ENCODE results near the gene MAEL.
"Not testable (repeated sequence)": the region's sequence is repeated elsewhere in the genome, so short reads cannot be mapped to it uniquely, and the experiment has no call there.

Gene MAEL

DNA sequence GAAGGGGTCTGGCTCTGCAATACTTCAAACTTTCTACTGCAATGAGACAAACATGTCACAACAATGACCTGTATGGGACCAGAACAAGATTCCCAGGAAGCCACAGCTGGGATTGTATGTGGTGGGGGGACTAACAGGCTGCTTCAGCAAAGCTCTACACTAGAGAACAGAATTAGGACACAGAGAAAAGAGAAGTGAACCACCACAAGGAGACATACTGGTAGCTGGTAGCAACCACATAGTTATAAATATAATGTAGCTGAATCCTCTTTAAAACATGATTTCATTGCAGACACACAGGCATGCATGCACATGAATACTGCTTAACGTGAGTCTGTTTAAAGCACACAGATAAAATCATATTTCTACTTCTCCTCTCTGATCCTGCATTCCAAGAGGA is 10.3 kb upstream of the MAEL start:
- DNase-seq (ENCODE audit: low spot score): no peak

DNA sequence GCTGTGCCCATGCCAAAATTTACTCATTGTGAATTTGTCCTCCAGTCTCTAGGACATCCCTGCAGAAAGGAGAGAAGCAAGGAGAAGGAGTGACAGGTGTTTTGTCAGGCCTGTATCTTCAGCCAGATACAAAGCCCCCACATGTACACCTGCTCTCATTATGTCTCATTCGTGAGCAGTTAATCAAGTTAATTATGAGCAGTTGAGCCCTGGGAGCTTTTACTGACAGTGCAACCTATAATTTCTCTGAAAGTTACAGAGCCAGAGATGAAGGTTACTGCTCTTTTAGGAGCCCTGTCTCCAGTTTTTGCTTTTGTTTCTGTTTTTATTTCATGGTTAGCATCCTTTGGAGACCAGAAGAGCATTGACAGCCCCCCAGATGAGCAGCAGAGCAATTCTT is 8.7 kb upstream of the MAEL start:
- no peak for DNase-seq (ENCODE audit: low spot score)

DNA sequence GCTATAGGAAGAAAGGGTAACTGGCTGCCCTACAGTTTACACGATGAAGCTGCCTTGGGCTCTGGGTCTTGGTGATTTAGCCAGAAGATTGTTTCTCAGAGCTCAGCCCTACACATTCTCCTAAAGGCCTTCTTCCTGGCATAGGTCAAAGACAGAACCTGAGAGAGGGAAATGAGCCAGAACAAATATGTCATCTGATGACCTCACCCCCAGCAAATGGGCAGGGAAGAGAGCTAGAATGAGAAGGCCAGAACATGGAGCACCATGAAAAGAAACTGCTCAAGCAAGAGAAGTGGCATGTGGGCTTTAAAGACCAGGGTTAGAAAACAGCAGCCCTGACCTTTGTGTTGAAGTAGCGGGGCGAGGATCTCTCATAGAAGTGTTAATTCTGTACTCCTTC is 8.3 kb upstream of the MAEL start:
- DNase-seq (ENCODE audit: low spot score): no peak

DNA sequence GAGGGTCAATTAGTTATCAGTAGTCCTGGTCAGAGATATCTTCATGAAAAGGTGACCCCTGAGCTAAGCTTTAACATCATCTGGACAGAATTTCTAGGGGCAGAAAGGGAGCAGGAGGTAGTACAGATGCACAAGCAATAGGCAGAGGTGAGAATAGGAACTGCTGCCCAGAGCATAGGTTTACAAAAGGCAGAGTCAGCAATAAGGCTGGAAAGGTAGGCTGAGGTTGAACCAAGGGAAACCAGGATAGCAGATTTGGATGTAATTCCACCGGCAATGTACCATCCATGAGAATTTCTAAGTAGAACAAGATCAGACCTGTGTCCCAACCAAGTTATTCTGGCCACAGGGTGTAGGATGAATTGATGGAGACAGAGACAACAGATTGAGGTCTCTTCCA is 7.5 kb upstream of the MAEL start:
- DNase-seq (ENCODE audit: low spot score): no peak

DNA sequence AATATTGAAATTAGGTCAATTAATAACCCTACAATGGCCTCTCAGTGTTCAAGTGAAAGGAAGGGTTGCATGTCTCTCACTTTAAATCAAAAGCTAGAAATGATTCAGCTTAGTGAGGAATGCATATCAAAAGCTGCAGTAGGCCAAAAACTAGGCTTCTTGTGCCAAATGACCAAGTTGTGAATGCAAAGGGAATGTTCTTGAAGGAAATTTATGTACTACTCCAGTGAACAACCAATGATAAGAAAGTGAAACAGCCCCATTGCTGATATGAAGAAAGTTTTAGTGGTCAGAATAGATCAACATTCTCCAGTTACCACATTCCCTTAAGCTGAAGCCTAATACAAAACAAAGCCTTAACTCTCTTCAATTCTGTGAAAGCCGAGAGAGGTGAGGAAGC is 10.0 kb downstream of the MAEL start:
- DNase-seq (ENCODE audit: low spot score): no peak

DNA sequence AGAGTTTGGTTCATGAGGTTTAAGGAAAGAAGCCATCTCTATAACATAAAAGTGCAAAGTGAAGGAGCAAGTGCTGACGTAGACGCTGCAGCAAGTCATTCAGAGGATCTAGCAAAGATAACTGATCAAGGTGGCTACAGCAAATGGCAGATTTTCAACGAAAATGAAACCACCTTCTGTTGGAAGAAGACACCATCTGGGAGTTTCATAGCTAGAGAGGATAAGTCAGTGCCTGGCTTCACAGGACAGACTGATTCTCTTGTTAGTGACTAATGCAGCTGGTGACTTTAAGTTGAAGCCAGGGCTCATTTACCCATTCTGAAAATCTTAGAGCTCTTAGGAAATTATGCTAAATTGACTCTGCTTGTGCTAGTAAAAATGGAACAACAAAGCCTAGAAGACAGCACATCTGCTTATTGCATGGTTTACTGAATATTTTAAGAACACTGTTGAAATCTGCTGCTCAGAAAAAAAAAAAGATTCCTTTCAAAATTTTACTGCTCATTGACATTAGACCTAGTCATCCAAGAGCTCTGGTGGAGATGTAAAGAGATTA is 10.5 kb downstream of the MAEL start:
- DNase-seq (ENCODE audit: low spot score): no peak

DNA sequence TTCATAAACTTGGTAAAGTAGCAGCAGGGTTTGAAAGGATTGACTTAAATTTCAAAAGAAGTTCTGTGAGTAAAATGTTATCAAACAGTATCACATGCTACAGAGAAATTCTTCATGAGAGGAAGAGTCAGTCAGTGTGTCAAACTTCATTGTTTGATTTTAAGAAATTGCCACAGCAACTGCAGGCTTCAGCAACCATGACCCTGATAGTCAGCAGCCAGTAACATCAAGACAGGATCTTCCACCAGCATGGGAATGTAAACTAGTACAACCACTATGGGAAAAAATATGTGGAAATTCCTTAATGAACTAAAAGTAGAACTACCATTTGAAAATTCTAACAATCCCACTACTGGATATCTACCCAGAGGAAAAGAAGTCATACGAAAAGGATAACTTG is 11.5 kb downstream of the MAEL start:
- no peak for DNase-seq (ENCODE audit: low spot score)

DNA sequence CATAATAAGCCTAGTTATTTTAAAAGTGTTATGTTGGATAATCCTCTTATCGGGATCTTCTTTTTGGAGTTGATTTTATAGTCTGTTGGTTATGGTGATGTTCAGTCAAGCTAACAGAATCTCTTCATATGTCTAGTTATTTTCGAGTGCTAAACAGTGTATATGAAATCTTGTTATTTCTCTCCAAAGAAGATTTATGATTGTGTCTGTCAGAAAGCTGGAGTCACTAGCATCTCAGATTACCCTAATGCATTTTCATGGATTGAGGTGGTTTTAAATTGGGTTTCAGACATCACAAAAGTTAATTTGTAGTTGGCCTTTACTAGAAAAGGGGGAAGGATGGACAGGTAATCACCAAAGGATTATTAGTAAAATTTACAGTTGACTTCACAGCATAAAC is 13.3 kb downstream of the MAEL start:
- DNase-seq (ENCODE audit: low spot score): no peak

DNA sequence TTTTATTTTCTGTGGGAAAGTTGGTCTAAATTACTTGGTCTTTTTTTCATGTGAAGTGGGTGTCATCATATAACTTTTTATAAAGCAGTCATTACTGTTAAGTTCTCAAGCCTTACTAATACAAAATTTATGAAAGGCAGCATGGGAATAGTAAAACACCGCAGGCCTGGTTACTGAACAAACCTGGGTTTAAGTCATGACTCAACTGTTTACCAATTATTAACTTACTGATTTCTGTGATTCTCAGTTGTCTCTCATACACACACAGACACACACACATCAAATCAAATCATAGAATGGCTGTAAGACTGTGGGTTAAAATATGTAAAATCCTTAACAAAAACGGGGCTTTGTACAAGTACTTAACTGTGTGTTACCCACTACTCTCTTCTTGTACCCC is 14.6 kb downstream of the MAEL start:
- no peak for DNase-seq (ENCODE audit: low spot score)

DNA sequence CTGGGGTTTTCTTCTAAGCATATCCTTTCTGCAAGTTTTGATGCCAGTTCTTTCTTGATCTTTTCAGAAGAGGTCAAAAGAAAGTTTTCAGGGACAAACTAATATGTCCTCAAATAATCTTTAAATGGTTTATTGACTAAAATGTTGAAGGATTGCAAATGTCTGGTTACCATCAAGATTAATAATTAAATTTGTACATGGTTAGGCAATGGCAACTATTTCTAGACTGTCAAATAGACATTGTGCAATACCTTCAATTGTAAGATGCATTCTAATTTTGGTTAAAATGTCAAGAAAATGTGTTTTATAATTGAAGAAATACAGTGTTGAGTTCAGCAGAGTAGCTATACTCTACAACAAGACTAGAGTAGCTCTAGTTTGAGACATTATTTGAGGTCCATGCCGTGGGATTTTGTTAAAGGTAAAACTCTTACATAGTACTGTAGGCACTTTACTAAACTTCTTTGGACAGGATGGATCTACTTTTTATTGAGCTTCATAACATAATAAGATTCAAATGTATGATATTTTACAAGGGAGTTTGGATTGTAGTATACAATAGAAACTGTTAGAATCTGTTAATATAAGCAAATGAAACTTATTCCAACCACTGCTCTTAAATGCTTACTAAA is 22.6 kb downstream of the MAEL start:
- no peak for DNase-seq (ENCODE audit: low spot score)

DNA sequence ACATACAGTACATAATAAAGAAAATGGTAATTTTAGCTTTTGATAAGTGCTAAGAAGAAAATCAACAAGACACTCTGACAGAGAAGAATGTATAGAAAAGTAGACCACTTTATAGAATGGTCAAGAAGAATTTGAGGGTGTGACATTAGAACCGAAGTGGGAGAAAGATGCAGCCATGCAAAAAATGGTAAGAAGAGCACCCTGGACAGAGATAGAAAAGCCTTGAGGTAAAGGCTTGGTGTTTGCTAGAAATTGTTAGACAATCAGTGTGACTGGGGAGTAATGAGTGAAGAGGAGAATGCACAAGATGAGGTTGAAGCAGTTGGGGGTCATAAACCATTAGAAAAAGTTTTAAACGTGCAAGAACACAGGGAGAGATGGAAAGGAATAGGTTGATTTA is 23.5 kb downstream of the MAEL start:
- DNase-seq (ENCODE audit: low spot score): no peak

DNA sequence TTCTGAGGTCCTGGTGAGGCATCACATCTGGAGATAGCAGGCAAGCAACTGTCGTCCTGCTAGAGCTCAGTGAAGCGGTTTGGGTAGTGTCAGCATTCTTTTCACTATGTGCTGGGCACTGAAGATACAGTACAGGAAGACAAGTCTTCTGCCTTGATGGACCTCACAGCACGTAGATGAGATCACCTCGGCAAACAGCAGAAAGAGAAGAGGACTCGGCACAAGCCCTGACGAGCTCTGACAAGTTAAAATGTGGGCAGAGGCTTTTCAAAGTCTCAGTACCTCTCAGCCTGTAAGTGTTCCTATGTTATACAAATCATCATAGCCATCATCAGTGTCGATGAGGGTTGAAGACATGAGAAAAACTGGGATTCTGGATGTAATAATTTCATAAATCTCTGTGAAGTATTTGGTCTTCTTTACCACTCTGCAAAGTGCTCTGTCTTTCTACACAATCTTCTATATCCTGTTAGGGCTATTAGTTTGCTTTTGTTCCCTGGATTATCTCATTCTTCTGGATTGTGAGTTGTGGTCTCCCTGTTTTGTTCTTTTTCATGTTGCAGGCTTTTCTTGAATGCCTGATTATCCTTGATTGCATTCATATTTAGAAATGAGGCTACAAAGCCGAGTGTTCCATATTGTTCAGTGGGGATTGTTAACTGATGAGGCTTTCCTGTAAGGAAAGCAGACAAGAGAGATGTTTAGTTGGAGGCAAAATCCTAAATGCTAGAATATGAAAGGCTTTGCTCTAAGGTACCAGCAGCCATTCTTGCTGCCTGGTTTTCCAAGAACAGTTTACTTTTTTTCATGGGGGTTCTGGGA is 24.2 kb downstream of the MAEL start:
- DNase-seq (ENCODE audit: low spot score): no peak

DNA sequence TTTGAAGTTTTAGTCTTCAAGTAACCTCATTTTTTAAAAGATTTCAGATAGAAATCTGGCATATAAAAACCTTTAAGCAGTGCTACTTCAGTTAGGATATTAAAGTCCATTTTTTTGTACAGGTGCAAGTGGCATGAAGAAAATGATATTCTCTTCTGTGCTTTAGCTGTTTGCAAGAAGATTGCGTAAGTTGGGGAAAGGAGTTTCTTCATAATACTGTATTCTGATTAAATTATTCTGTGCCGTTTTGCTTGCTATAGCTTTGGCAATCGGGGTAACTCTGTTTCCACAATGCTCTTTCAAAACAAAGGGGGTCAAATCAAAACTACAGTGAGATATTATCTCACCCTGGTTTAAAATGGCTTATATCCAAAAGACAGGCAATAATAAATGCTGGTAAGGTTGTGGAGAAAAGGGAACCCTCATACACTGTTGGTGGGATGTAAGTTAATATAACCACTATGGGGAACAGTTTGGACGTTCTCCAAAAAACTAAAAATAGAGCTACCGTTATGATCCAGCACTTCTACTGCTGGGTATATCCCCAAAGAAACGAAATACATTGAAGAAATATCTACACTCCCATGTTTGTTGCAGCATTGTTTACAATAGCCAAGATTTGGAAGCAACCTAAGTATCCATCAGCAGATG is 27.1 kb downstream of the MAEL start:
- DNase-seq (ENCODE audit: low spot score): no peak

DNA sequence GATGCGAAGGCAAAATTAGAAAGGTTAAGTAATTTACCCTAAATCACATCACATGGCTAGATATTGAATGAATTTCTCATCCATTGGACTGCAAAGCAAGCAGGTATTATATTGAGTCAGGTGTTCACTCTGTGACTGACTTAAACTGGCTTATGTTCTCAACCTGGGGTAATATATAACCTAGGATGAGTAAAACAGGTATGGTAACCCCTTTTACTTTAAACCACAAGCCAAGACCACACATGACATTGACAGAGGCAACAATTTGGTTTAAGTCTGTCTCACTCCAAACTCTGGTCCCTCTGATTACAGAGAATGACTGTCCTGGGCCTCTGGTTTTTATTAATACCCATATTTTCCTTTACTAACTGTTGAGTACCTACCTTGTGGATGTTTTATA is 33.3 kb downstream of the MAEL start:
- DNase-seq (ENCODE audit: low spot score): no peak

DNA sequence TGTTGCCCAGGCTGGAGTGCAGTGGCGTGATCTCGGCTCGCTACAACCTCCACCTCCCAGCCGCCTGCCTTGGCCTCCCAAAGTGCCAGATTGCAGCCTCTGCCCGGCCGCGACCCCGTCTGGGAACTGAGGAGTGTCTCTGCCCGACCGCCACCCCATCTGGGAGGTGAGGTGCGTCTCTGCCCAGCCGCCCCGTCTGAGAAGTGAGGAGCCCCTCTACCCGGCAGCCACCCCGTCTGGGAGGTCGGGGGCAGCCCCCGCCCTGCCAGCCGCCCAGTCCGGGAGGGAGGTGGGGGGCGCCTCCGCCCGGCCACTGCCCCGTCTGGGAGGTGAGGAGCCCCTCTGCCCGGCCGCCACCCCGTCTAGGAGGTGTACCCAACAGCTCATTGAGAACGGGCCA is 40.5 kb downstream of the MAEL start:
- DNase-seq (ENCODE audit: low spot score): not testable (repeated sequence)

DNA sequence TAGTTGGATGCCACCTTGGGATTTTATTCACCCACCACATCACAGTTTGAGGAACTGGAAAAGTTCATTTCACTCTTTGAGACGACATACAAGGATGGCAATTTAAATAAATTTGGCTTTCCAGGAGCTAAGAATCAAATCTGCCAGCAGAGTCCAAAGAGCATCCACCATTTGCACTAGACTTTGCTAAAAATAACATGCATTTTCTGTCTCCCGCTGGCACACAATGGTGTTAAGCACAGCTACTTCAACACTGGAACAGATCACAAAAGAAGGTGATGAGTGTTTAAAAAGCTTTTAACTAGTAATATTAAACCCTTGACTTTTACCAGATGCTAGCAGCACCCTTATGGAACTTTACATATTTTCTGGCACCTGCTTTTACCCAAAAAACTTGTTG is 44.6 kb downstream of the MAEL start:
- DNase-seq (ENCODE audit: low spot score): no peak

DNA sequence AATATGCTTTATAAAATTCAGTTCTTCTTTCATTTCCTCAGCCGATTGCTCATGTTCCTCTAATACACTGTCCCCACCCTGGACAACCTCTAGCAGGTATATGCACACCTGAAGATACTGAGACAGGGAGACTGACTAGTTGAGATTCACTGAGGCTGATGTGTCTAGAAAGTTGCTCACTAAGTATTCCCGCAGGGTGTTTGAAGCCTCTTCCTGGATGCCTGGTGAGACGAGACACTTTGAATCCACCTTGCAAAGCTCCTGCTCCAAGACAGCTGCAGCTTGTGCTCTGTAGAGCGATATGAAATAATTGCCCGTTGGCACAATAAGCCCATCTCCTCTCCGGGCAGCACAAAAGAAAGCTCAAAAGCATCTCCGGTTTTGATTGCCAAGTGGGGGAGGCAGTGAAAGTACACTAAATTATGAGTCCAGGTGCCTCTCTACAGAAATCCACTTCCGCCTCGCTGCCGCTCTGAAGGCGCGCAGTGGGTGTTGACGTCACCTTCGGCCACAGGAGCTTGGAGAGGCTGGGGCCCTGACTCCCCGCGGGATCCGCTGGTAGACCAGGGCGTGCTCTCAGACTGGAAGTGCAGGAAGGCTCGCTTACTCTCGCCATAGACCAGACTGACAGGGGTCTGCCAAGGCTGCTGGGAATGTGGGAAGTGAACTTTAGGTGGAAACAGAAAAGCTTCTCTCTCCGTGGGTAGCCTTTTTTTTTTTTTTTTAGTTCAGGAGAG is 54.8 kb downstream of the MAEL start:
- DNase-seq (ENCODE audit: low spot score): peak; percentile 48

DNA sequence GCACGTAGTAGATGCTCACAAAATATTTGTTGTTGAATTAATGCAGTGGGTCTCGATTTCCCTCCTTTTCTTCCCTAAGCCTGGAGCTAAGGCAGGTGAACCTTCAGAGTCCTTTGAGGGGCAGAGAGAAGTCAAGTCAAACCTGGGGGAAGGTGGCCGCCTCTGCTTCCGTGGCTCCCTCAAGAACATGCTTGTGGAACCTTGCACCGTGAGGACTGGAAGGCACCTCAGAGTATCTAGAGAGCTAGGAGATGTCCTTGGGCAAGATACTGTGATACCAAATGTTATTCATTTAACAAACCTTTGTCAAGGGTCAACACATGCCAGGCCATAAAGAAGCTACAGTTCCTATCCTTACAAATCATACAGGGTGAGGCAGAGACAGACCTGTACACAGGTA is 62.8 kb downstream of the MAEL start:
- no peak for DNase-seq (ENCODE audit: low spot score)

DNA sequence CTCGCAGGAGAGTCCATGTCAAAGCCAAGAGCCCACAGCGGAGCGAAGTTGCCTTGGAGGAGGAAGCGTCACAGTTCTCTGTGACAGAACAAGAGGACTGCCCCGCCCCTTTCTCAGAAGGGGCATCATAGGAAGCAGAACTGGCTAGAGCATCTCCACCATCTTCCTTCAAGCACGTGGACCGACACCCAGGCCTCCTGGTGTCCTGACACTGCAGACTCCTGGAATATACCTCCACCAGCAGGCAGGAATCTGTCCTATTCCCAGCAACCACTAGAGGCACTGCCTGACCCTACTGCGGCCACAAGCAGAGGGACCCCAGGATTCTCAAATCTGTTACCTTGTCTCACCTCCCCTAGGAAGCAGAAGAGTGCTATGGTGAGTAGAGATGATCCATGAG is 63.3 kb downstream of the MAEL start:
- DNase-seq (ENCODE audit: low spot score): no peak

DNA sequence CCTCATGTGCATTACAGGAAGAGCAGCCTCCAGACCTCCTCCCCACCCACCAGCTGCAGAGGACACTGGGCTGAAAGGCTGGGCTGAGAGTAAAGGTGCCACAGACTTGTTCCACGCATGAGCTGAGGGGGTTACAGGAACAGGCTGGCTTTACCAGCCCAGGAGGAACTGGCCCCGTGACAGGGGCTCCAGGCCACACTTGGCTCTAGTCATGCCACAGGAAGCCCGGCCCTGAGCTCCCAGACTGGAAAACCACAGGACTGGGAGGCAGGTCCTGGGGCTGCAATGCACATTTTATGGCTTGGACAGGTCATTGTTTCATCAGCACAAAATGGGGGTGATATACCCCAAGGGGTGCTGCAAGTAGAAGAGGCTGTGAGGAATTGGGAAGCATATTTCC is 65.5 kb downstream of the MAEL start:
- no peak for DNase-seq (ENCODE audit: low spot score)

DNA sequence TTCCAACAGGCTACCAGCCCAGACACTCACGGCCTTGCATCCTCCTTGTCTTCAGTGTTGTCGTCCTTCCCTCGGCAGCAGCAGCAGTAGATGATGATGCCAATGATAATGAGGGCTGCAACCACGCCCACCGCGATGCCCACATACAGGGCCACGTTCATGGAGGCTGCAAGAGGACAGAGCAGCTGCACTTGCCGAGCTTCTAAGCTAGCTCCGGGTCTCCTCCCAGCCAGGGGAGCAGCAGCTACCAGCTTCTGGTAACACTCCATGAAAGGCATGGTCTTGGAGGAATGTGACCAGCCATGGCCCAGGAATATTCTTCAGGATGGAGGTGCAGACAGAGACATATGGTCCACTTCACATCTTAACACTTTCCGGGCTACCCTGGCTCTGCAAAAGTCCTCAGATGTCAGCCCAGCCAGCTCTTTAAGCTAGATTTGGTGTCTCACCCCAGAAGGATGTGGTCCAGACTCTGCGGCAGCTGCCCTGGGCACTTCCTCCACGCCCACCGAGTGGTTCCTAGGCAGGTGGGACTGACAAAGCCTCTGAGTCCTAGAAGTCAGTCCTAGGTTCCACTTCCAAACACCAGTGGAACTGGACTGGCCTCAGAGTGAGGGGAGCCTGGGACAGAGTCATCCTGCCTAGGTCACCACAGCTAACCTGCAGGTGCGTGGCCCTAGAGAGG is 66.0 kb downstream of the MAEL start:
- no peak for DNase-seq (ENCODE audit: low spot score)

All from LoVo (cell line).